ENCODE data around the gene COMT. TPM values are rescaled to one million over a fixed set of nuclear protein-coding genes. Genes with fewer than 3 reads are reported as not detected.
A peak's percentile ranks its signal among the peaks of the same experiment; 100 is the strongest.

The COMT gene
- total and polyA plus RNA-seq, 9 of the 15 experiments (the other 6 are each of a cell fraction or from before 2014, with no cell fraction given): 12.5 to 351 (median 155) TPM

GRCh38 chr22:19919701-19920363, 21.7 kb upstream of the COMT start:
- H2AFZ ChIP-seq (ENCODE audit: low read depth, low read length): no peak overlapping the region
- ATAC-seq (no peak), FAIRE-seq (no peak), DNase-seq (ENCODE audit: extremely low read depth in 1 of 4, low spot score in 3 of 4) (no peak)
- H3K4me3 ChIP-seq: no peak overlapping the region
- WGBS (ENCODE audit: insufficient coverage, low coverage, missing lambda C conversion rate): 81% methylated on average over 13 of the region's 13 CpGs
- H3K9ac ChIP-seq (ENCODE audit: insufficient read depth in 1 of 2, low read depth in 2 of 2, low read length in 2 of 2): peak overlapping the region in 1 of 2 experiments; percentile 56; a peak in 2 of 4 replicates
- H3K9me3 ChIP-seq (replicated peaks; ENCODE audit: control insufficient read depth, insufficient read depth, low read depth, low read length): no peaks in the 10 kb centered on the region
- no peaks in the 10 kb centered on the region for H3K27me3 ChIP-seq (ENCODE audit: control insufficient read depth in 2 of 2, insufficient read depth in 2 of 2, low read length in 2 of 2)
- in situ Hi-C loops (cut with MboI): no loop called here
- no peaks in the 10 kb centered on the region for H3K9me1 ChIP-seq (ENCODE audit: control insufficient read depth, insufficient read depth, low read length)
- H3K4me2 ChIP-seq (ENCODE audit: insufficient read depth, low read length): no peak overlapping the region
- H3K36me3 ChIP-seq (ENCODE audit: control insufficient read depth, insufficient read depth, low read length): peaks cover 43% of the 10 kb centered on the region; the same call in 2 of the 3 replicates
- CTCF ChIA-PET (ENCODE audit: low intra/inter-chr PET ratio): interaction anchor here (0.7 kb wide), 1 partner anchor 10 kb away, joined by 3 read pairs; no protein-coding TSS in a partner anchor
- POLR2A ChIA-PET: interaction anchor here (0.6 to 1.9 kb wide), 4 partner anchors 10 to 123 kb away, joined by 3 to 10 read pairs (median 6); no protein-coding TSS in a partner anchor
- no peak overlapping the region for H3K27ac ChIP-seq (ENCODE audit: extremely low read depth, low read depth, low read length)
- BruUV-seq (replicated peaks): no TSS peak
- no peaks in the 10 kb centered on the region for H4K20me1 ChIP-seq (replicated peaks; ENCODE audit: control insufficient read depth, insufficient read depth, low read length)
- peaks cover 5 to 32% of the 10 kb centered on the region in 2 experiments; a peak in 4 of 5 replicates for H3K4me1 ChIP-seq (replicated peaks in 1 of 2; ENCODE audit: control insufficient read depth in 2 of 2, insufficient read depth in 2 of 2, low read length in 2 of 2)
- intact Hi-C loops (cut with micrococcal nuclease): no loop called here
- no peaks in the 10 kb centered on the region for H3K79me2 ChIP-seq (ENCODE audit: control insufficient read depth, insufficient read depth, low read length)
- no peak for TF ChIP-seq BRD4 (IDR thresholded peaks at IDR 0.05)
- no peak for TF ChIP-seq E2F4 (CRISPR knock-in tag; IDR thresholded peaks at IDR 0.05; ENCODE audit: low read depth)
- TF ChIP-seq POLR2B (IDR thresholded peaks at IDR 0.05; ENCODE audit: low read depth, partially characterized antibody): no peak
- TF ChIP-seq ID3 (CRISPR knock-in tag; IDR thresholded peaks at IDR 0.05): no peak
- TF ChIP-seq ID3 (tag; IDR thresholded peaks at IDR 0.05): 0 out of 2 replicates have a peak, but pooled peaks have one; percentile 20
- no peak for TF ChIP-seq SIX5 (IDR thresholded peaks at IDR 0.05; ENCODE audit: borderline replicate concordance in 1 of 2, insufficient read depth in 1 of 2, low read depth in 1 of 2, low read length in 2 of 2)
- TF ChIP-seq ZNF589 (CRISPR knock-in tag; IDR thresholded peaks at IDR 0.05; ENCODE audit: low read depth): no peak
- TF ChIP-seq NUFIP1 (IDR thresholded peaks at IDR 0.05; ENCODE audit: partially characterized antibody): no peak
- no peak for TF ChIP-seq ZBTB1 (CRISPR knock-in tag; IDR thresholded peaks at IDR 0.05; ENCODE audit: borderline replicate concordance, low read depth)
- no peak for TF ChIP-seq ADNP (tag; IDR thresholded peaks at IDR 0.05)
- TF ChIP-seq ATF2 (CRISPR knock-in tag; IDR thresholded peaks at IDR 0.05): peak; percentile 49; the same call in 1 of the 2 replicates
- TF ChIP-seq SRF (CRISPR knock-in tag; IDR thresholded peaks at IDR 0.05): 0 out of 4 replicates have a peak, but pooled peaks of 1 of the 2 experiments have one; percentile 17
- TF ChIP-seq IRF2 (CRISPR knock-in tag; IDR thresholded peaks at IDR 0.05): 0 out of 2 replicates have a peak, but pooled peaks have one; percentile 66
- TF ChIP-seq POLR3G (IDR thresholded peaks at IDR 0.05; ENCODE audit: extremely low read depth, insufficient read length, insufficient replicate concordance): no peak
- TF ChIP-seq L3MBTL2 (IDR thresholded peaks at IDR 0.05): no peak
- no peak for TF ChIP-seq NELFE (IDR thresholded peaks at IDR 0.05; ENCODE audit: insufficient read depth, insufficient read length)
- peak; percentile 61 for TF ChIP-seq WHSC1 (IDR thresholded peaks at IDR 0.05; ENCODE audit: low read length)
- TF ChIP-seq NFYB (IDR thresholded peaks at IDR 0.05; ENCODE audit: extremely low read depth, insufficient read length): no peak
- no peak for TF ChIP-seq SLC30A9 (CRISPR knock-in tag; IDR thresholded peaks at IDR 0.05)
- no peak for TF ChIP-seq MEF2D (tag; conservative IDR thresholded peaks at IDR 0.05; ENCODE audit: low read depth)
